Fibroblast of lung (primary cell): Measurements from ENCODE around the gene DIAPH1. TPM values are rescaled to one million over a fixed set of nuclear protein-coding genes. Genes with fewer than 3 reads are reported as not detected.

Experiments
- DNase-seq, 2 donors: peaks; one replicate each; pipeline versions ENCODE4 v3.0.0 to v3.0.0-alpha.2; 2010; ENCODE audit warnings: low read depth in 2 of 2
- H2AFZ ChIP-seq: 2 replicates; pipeline ENCODE4 v1.5.1; 2012; ENCODE audit warnings: low read length, control low read depth, inconsistent platforms
- H3K27ac ChIP-seq: 2 replicates; pipeline ENCODE4 v1.5.1; 2011; ENCODE audit warnings: low read length, control low read depth; ENCODE audit not compliant: insufficient read depth
- H3K27me3 ChIP-seq: 2 replicates; pipeline ENCODE4 v1.5.1; 2011; ENCODE audit warnings: mild to moderate bottlenecking, low read length; ENCODE audit not compliant: control insufficient read depth, insufficient read depth
- H3K36me3 ChIP-seq: 2 replicates; pipeline ENCODE4 v1.5.1; 2011; ENCODE audit warnings: low read length; ENCODE audit not compliant: control insufficient read depth, insufficient read depth
- H3K4me1 ChIP-seq: 2 replicates; pipeline ENCODE4 v1.5.1; 2011; ENCODE audit warnings: low read length; ENCODE audit not compliant: control insufficient read depth, insufficient read depth; ENCODE audit errors: extremely low read depth
- H3K4me2 ChIP-seq: 2 replicates; pipeline ENCODE4 v1.5.1; 2011; ENCODE audit warnings: low read length, control low read depth; ENCODE audit not compliant: insufficient read depth; ENCODE audit errors: extremely low read depth
- H3K4me3 ChIP-seq, 4 experiments: fragments of 200-600 bp in 1 of 4; sonication (generic) in 1 of 4; replicated peaks in 1 of 4; 2 replicates each; pipeline ENCODE4 v1.5.1; 2011 to 2016; ENCODE audit warnings: low read length in 4 of 4, low read depth in 3 of 4, mild to moderate bottlenecking in 3 of 4, control low read depth in 2 of 4, inconsistent platforms in 1 of 4, mixed read lengths in 1 of 4; ENCODE audit not compliant: insufficient read depth in 1 of 4; ENCODE audit errors: control extremely low read depth in 1 of 4
- H3K79me2 ChIP-seq: 2 replicates; pipeline ENCODE4 v1.5.1; 2012; ENCODE audit warnings: mild to moderate bottlenecking, low read length, inconsistent platforms; ENCODE audit not compliant: control insufficient read depth, insufficient read depth
- H3K9ac ChIP-seq: 2 replicates; pipeline ENCODE4 v1.5.1; 2011; ENCODE audit warnings: mild to moderate bottlenecking, low read length, control low read depth; ENCODE audit not compliant: insufficient read depth
- H3K9me3 ChIP-seq: 2 replicates; pipeline ENCODE4 v1.5.1; 2012; ENCODE audit warnings: low read depth, low read length; ENCODE audit not compliant: control insufficient read depth, insufficient read depth
- H4K20me1 ChIP-seq: 2 replicates; pipeline ENCODE4 v1.5.1; 2011; ENCODE audit warnings: low read length; ENCODE audit not compliant: control insufficient read depth, insufficient read depth; ENCODE audit errors: extremely low read depth
- CTCF ChIP-seq, 2 donors: IDR thresholded peaks in 1 of 2; conservative IDR thresholded peaks in 1 of 2; 1 replicate in 1 of 2; 2 replicates in 1 of 2; pipeline ENCODE4 v1.5.1; 2011 to 2012; ENCODE audit warnings: low read length in 2 of 2, control low read depth in 1 of 2, inconsistent platforms in 1 of 2, low read depth in 1 of 2, mild to moderate bottlenecking in 1 of 2
- EZH2 ChIP-seq: IDR thresholded peaks from 2 replicates; pipeline ENCODE4 v1.5.1; 2012; ENCODE audit warnings: low read length, control low read depth, mild to moderate bottlenecking; ENCODE audit errors: missing control alignments
- polyA plus RNA-seq, 2 donors: library from polyadenylated mRNA; depleted of rRNA in 1 of 2; stranded (reverse) in 1 of 2; unstranded in 1 of 2; fragments of >200 nt; gene quantifications; 2 replicates each; pipeline ENCODE4 v1.2.1, GENCODE V29; 2011 to 2012; ENCODE audit warnings: missing spikeins in 1 of 2
- total RNA-seq: library from RNA; depleted of rRNA; stranded (reverse); fragments of >200 nt; gene quantifications from 2 replicates; pipeline ENCODE4 v1.2.1, GENCODE V29; 2014

DIAPH1 gene
- total and polyA plus RNA-seq, 2 donors (not counting 1 experiment from before 2014, with no cell fraction given), result 21.1 to 30.9 TPM

GRCh38 chr5:141494761-141495452, 123.9 kb downstream of the DIAPH1 start:
- no peaks in the 10 kb centered on the region for H4K20me1 ChIP-seq
- no peak overlapping the region for H3K27ac ChIP-seq
- no peak overlapping the region for H3K4me3 ChIP-seq
- no peak overlapping the region for H3K9ac ChIP-seq
- no peak overlapping the region for H2AFZ ChIP-seq
- no peaks in the 10 kb centered on the region for H3K9me3 ChIP-seq
- no peak for TF ChIP-seq EZH2
- no peak for TF ChIP-seq CTCF (conservative IDR thresholded peaks at IDR 0.05 in 1 of 2, IDR thresholded peaks at IDR 0.05 in 1 of 2; ENCODE audit: low read depth in 1 of 2, low read length in 2 of 2)
- peaks cover 19% of the 10 kb centered on the region for H3K79me2 ChIP-seq
- no peak overlapping the region for H3K4me2 ChIP-seq
- peak in 1 of 2 donors; percentile 58 for DNase-seq
- H3K4me1 ChIP-seq, result peaks cover 9% of the 10 kb centered on the region
- no peaks in the 10 kb centered on the region for H3K27me3 ChIP-seq
- peaks cover 16% of the 10 kb centered on the region for H3K36me3 ChIP-seq

- Histone ChIP-seq H3K36me3 (peaks cover 14% of the 10 kb centered on the region), H2AFZ (no peak overlapping the region), H3K4me1 (peaks cover 15% of the 10 kb centered on the region), H3K9me3 (no peaks in the 10 kb centered on the region), H3K27me3 (no peaks in the 10 kb centered on the region), H4K20me1 (no peaks in the 10 kb centered on the region), H3K27ac (no peak overlapping the region), H3K9ac (no peak overlapping the region), H3K79me2 (peaks cover 25% of the 10 kb centered on the region), H3K4me2 (peak overlapping the region; percentile 20), H3K4me3 (no peak overlapping the region)
- DNase-seq, result peak; percentile 45 to 80
- TF ChIP-seq EZH2, result no peak
- no peak for TF ChIP-seq CTCF (conservative IDR thresholded peaks at IDR 0.05 in 1 of 2, IDR thresholded peaks at IDR 0.05 in 1 of 2; ENCODE audit: low read depth in 1 of 2, low read length in 2 of 2)
These were observed 125.0 kb downstream of the DIAPH1 start for GRCh38 chr5:141493500-141494422.

- Histone ChIP-seq H3K9ac (no peak overlapping the region), H2AFZ (no peak overlapping the region), H3K4me3 (no peak overlapping the region), H3K4me2 (no peak overlapping the region), H3K27ac (no peak overlapping the region), H3K9me3 (no peaks in the 10 kb centered on the region), H4K20me1 (no peaks in the 10 kb centered on the region), H3K36me3 (peaks cover 14% of the 10 kb centered on the region), H3K27me3 (no peaks in the 10 kb centered on the region), H3K4me1 (peaks cover 24% of the 10 kb centered on the region), H3K79me2 (peaks cover 26% of the 10 kb centered on the region)
- TF ChIP-seq EZH2, result no peak
- no peak for TF ChIP-seq CTCF (conservative IDR thresholded peaks at IDR 0.05 in 1 of 2, IDR thresholded peaks at IDR 0.05 in 1 of 2; ENCODE audit: low read depth in 1 of 2, low read length in 2 of 2)
- DNase-seq, result no peak
These were observed 126.5 kb downstream of the DIAPH1 start for GRCh38 chr5:141492168-141492885.
